GM21786 (cell line): ENCODE results near the gene TUNAR.

ENCODE experiments used
- ATAC-seq: cut with Tn5 transposase; IDR thresholded peaks from one replicate; pipeline ENCODE4 v1.9.1; 2021; ENCODE audit not compliant: unreplicated experiment

Gene TUNAR

DNA sequence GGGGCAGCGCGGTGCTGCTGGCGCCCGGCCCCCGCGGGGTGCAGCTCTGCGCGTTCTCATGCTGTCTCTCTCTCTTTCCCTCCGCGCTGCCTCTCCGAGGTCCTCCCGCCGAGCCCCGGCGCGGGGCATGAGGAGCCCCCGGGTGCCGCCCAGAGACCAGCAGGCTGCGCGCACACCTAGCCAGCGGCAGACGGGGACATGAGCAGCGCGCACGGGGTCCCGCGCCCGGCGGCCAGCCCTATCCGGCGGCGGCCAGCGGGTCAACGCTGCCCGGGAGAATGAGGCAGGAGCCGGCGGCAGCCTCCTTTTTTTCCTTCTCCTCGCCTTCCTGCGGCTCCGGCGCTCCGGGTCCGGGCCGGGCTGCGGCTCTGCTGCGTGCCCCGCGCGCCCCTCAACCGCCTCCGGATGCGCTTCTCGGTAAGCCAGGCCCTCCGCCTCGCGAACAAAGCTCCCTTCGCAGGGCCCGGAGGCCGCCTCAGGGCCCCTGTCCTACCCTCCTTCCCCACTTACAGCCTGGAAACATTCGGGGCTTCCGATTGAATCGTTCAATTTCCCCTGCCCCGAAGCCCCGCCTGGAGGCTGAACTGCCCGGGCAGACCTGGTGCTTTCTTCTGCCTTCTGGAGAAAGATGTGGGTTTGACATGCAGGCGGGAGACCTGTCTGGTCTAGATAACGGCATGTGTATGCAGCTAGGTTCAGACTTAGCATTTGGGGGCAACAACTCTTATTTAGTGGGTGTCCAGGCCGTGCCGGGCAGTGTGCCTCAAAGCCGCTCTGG lies at the start of gene TUNAR:
Gene TUNAR, plus strand, starts transcription at position 72 of the 778 bp plus-strand sequence.
- no peak for ATAC-seq

GRCh38 chr14:95828649-95829265 lies 47.9 kb upstream of the TUNAR start:
- no peak for ATAC-seq

GRCh38 chr14:95829321-95829720 lies 47.3 kb upstream of the TUNAR start:
- ATAC-seq, result no peak

- no peak for ATAC-seq
Observed at GRCh38 chr14:95830386-95830785, 46.2 kb upstream of the TUNAR start.

DNA sequence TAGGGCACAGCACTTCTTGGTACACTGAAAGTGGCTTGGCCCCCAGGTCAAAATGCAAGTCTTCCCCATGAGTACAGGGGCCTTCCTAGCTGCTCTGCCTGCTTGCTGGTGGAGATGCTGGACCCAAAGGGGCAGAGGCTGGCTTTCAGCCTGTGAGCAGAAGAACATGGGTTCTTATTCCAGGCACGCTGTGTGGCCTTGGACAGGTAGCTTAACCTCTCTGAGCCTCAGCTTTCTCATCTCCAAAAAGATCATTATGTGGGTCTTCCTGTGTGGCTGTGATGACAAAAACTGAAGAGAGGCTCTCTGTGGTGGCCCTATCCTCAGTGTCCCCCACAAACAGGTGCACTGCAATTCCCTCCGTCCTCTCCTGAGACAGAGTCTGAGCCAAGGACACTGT lies 45.6 kb upstream of the TUNAR start:
- ATAC-seq, result no peak

DNA sequence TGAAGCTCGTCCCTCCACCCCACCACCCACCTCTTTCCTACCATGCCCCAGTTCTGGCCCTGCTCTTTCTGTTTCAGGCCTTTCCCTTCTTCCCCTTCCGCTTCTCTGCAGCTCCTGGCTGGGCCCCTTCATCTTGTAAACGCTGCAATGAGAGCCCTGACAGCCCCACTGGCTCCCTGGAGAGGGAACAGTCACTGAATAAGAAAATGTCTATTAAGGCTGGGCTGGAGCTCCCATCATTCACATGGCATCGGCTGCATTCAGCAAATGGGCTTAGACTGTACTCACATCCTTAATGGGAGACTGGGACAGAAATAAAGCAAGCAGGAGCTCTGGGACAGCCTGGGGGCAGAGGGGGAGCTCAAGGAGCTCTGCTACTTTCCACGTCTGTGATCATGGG lies 45.2 kb upstream of the TUNAR start:
- no peak for ATAC-seq

DNA sequence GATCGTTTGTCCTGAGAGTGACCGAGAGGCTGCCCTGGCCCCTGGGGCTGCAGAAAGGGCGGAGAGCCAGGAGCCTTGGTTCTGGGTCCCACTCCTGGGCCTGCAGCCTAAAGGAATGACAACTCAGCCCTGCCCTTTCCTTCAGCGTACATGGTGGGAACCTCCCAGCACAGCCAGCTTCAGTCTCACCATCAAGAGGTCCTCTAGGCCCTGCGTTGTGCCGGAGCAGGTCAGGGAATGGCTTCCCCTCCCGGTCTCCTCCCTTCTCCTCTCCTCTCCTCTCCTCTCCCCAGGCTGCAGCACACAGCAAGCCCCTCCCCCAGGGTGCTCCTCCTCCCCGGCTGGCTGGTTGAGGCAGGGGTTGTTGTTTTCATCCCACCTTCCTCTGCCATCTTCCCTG lies 44.6 kb upstream of the TUNAR start:
- ATAC-seq, result no peak

DNA sequence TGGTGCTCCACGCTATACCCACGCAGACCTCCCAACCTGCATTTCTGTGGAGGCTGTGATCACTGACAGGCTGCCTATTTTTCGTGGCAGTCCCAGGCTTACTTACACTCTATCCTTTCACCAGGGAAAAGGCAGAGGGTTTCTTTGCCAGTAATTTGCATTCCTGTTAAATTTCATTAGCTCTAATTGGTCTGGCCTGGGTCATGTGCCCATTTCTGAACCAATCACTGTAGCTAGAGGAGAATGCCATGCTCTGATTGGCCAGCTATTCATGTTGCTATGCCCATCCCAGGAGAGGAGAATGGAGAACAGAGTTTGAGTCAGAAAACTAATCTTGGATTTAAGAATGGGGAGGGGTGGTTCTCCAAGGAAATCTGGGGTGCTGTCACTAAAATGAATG lies 43.2 kb upstream of the TUNAR start:
- ATAC-seq, result no peak

DNA sequence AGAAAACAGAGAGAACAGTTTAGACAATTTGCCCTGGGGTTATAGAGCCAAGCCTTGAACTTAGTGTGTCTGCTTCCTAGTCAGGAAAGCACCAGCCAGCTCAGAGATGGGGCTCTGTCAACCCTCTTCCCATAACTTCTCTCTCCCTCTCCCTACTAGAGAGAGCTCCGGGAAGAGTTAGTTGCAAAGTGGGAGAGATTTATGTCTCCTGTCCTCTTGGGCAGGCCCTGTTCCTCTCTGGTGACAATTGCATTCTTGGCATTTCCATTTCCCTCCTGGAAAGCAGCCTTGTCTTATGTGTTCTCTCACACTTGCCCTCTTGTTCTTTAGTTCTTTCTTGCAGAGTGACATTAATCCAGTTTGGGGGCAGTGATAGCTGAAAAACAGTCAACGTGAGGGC lies 42.1 kb upstream of the TUNAR start:
- ATAC-seq, result no peak

DNA sequence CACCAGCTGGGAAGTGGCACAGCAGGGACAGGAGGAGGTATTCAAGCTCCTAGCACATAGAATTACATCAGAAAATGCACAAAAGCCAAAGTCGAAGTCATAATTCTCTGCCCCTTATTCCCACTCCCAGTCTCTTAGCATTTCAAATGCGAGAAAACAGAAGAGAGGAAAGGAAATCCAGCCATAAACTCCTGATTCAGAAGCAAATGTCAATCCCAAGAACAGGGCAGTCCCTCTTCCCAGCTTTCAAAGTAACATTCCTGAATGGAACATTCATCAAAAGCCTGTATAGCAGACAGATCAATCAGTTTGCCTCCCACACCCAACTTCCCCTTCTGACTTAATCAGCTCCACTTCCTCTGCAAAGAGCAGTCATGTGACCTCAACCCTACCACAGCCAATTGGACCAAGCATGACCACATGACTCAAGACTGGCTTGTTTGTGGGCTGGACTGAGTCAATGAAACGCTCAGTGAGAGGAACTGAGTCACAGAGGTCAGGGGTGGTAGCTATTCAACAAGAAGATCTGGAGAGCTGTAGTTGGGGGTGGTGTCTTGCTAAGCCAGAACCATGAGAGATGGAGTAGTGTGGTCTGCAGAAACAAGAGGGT lies 41.4 kb upstream of the TUNAR start:
- ATAC-seq, result no peak

DNA sequence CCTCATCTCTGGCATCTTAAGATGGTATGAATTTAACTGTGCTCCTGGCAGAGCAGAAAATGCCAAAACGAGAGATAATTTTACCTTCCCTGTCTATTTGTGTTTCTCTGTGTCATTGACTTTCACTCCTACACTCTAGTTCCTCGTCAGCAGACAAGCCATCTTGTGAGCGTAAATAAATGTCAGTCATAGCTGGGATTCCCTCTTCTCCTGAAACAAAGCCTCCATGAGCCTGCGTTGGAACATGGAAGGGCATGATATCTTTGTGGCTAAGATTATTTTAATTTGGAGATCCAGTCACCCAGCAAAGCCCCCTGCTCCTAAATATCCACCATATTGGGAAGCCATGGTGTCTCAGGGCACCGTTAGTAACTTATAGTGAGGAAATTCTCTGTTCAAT lies 37.8 kb upstream of the TUNAR start:
- no peak for ATAC-seq

DNA sequence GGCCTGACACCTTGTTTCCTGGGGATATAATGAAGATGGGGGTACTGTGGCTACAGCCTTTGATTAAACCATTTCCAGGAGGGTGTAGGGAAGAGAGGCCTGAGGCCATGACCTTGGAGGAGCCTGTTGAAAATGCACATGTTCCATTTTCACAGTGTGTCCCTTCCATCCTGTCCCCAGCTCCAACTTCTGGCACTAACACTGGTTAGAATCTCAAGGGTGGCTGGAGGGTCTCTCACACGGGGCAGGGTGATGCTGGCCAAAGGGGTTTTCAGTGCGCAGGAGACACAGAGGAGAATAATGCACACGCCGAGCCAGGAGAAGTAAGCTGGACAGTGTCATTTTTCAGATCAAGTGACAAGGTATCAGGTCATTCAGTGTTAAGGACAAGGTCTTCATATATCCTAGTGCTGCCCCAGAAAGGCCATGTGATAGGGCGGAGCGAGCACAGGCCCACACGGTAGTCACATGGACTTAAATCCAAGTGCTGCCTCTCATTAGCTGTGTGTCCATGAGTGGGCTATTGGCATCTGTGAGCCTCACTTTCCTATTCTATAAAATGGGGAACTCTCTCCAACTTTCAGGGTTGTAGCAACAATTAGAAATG lies 36.4 kb upstream of the TUNAR start:
- no peak for ATAC-seq

GRCh38 chr14:95841668-95842067 lies 35.0 kb upstream of the TUNAR start:
- ATAC-seq, result no peak

GRCh38 chr14:95849761-95850160 lies 26.9 kb upstream of the TUNAR start:
- ATAC-seq, result no peak

DNA sequence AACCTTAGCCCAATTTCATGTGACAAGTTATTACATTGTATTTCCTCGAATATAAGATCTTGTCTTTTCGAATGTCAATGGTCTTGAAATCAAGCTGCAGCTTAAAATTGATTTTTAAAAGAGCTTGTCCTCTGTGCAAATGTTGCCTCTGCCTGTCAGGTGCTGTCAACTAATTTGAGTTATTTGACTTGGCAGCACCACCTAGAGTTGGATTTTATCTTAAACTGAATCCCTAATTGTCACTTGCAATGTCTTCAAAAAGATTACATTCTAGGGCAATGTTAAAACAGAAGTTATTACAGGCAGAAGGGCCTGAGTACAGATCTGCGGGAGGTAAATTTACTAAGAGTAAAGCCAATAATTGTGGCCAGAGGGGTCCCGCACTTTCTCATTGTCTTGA lies 26.2 kb upstream of the TUNAR start:
- ATAC-seq, result no peak

- ATAC-seq, result no peak
Observed at GRCh38 chr14:95855606-95856005, 21.0 kb upstream of the TUNAR start.

GRCh38 chr14:95857275-95857674 lies 19.4 kb upstream of the TUNAR start:
- no peak for ATAC-seq

DNA sequence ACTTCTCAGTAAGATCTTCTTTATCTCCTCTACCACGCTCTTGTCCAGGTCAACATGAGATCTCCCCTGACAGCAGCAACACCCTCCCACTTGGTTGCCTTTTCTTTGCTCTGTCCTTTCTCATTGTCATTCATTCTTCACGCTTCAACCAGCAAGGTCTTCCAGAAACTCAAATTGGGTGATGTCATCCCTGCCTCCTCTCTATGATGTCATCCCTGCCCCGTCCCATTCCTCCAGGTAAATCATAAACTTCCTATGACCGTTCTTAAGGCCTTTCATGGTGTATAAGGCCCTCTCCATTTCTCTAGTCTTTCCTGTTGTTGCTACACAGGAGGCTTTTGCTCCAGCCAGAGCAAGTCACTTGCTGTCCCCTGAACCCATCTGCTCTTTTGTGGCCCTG lies 17.7 kb upstream of the TUNAR start:
- no peak for ATAC-seq

DNA sequence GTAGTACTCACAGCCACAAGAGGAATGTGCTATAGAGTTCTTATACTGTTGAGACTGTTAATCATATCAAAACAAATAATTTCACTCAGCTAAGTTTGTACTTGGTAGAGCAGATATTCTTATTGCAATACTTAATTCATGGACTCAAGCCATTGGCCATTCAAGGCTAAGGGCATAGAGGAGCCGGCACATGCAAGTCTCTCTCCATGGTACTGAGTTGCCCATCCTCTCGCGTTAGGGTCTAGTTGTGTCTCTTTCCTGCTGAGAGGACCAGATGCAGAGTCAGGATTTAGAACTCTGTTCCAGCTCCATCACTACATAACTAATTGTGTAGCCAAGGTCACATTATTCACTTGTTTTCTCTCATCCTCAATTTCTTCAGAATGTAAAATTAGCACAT lies 14.4 kb upstream of the TUNAR start:
- no peak for ATAC-seq

DNA sequence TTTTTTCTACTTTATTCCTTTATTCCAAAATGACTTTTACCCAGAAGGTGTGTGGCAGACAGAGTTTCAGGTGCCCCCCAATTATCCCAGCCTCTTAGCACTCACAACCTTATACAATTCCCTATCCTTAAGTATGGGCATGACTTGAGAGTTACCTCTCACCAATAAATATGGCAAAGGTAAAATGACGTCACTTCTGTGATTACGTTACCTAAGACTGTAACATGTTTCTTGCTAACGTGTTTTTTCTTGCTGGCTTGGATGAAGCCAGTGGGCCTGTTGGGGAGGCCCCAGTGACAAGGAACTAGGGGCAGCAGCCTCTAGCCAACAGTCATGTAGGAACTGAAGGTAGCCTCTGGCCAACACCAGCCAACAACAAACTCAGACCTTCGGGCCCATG lies 13.3 kb upstream of the TUNAR start:
- ATAC-seq, result no peak

GRCh38 chr14:95869776-95870175 lies 6.9 kb upstream of the TUNAR start:
- ATAC-seq, result no peak

- no peak for ATAC-seq
Observed at GRCh38 chr14:95870772-95871171, 5.9 kb upstream of the TUNAR start.
